ENCODE data around the gene N4BP2. TPM values are rescaled to one million over a fixed set of nuclear protein-coding genes. Genes with fewer than 3 reads are reported as not detected.

Gene N4BP2
- total and polyA plus RNA-seq, 2 of the 8 experiments (the other 6 are each of a cell fraction or from before 2014, with no cell fraction given) = 4.4 to 44.7 TPM

- no peak for TF ChIP-seq CHD7 (IDR thresholded peaks at IDR 0.05; ENCODE audit: insufficient replicate concordance, low read length)
- TF ChIP-seq CEBPB (IDR thresholded peaks at IDR 0.05; ENCODE audit: low read depth, low read length) = no peak
- TF ChIP-seq FOSL1 (IDR thresholded peaks at IDR 0.05; ENCODE audit: insufficient read depth, low read depth, low read length) = no peak
Observed at GRCh38 chr4:40160258-40160657, 103.6 kb downstream of the N4BP2 start (continued).
